Body of pancreas (tissue), 4 donors: ENCODE results near the gene FAM222A.

Experiments
- POLR2A ChIP-seq, 3 donors: fragments of 450-650 bp; IDR thresholded peaks; one replicate each; pipeline ENCODE4 v1.6.1; 2016; ENCODE audit warnings: antibody characterized with exemption in 3 of 3, mild to moderate bottlenecking in 2 of 3
- TF ChIP-seq, protein P1 (sequence below), 7 experiments: fragments of 450-650 bp in 4 of 7; fragments of 200-600 bp in 3 of 7; sonication (generic) in 3 of 7; IDR thresholded peaks; one replicate each; pipeline ENCODE4 v1.5.1; 2016 to 2019; ENCODE audit warnings: antibody characterized with exemption in 7 of 7

- TF ChIP-seq, protein P1, sequence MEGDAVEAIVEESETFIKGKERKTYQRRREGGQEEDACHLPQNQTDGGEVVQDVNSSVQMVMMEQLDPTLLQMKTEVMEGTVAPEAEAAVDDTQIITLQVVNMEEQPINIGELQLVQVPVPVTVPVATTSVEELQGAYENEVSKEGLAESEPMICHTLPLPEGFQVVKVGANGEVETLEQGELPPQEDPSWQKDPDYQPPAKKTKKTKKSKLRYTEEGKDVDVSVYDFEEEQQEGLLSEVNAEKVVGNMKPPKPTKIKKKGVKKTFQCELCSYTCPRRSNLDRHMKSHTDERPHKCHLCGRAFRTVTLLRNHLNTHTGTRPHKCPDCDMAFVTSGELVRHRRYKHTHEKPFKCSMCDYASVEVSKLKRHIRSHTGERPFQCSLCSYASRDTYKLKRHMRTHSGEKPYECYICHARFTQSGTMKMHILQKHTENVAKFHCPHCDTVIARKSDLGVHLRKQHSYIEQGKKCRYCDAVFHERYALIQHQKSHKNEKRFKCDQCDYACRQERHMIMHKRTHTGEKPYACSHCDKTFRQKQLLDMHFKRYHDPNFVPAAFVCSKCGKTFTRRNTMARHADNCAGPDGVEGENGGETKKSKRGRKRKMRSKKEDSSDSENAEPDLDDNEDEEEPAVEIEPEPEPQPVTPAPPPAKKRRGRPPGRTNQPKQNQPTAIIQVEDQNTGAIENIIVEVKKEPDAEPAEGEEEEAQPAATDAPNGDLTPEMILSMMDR (IDR thresholded peaks at IDR 0.05) = no peak
- TF ChIP-seq POLR2A (IDR thresholded peaks at IDR 0.05) = no peak
Measured at GRCh38 chr12:109679501-109680263, 33.9 kb upstream of the FAM222A start.
